Measurements from ENCODE around the gene RCC2.
A peak's percentile ranks its signal among the peaks of the same experiment; 100 is the strongest.
"Not testable (repeated sequence)": the region's sequence is repeated elsewhere in the genome, so short reads cannot be mapped to it uniquely, and the experiment has no call there.

Gene RCC2

GRCh38 chr1:17439250-17440073, at the start of gene RCC2:
TSS of gene RCC2 (minus strand) at chr1:17439677. CDS start at chr1:17438514, 1,163 bp downstream.
- DNase-seq (ENCODE audit: low read depth), result peak; percentile 34

- no peak for DNase-seq (ENCODE audit: low read depth)
Observed at GRCh38 chr1:17486242-17486641, 46.8 kb upstream of the RCC2 start.

- no peak for DNase-seq (ENCODE audit: low read depth)
Observed at GRCh38 chr1:17485281-17485680, 45.8 kb upstream of the RCC2 start.

GRCh38 chr1:17481981-17482380, 42.5 kb upstream of the RCC2 start:
- DNase-seq (ENCODE audit: low read depth), result not testable (repeated sequence)

GRCh38 chr1:17480846-17481245, 41.4 kb upstream of the RCC2 start:
- DNase-seq (ENCODE audit: low read depth), result no peak

GRCh38 chr1:17475752-17476151, 36.3 kb upstream of the RCC2 start:
- DNase-seq (ENCODE audit: low read depth), result no peak

GRCh38 chr1:17474836-17475555, 35.5 kb upstream of the RCC2 start:
- DNase-seq (ENCODE audit: low read depth), result not testable (repeated sequence)

- no peak for DNase-seq (ENCODE audit: low read depth)
Observed at GRCh38 chr1:17472814-17473213, 33.3 kb upstream of the RCC2 start.

- DNase-seq (ENCODE audit: low read depth), result no peak
Observed at GRCh38 chr1:17471393-17471792, 31.9 kb upstream of the RCC2 start.

GRCh38 chr1:17470021-17470799, 30.7 kb upstream of the RCC2 start:
- DNase-seq (ENCODE audit: low read depth), result no peak

- not testable (repeated sequence) for DNase-seq (ENCODE audit: low read depth)
Observed at GRCh38 chr1:17468357-17469265, 29.1 kb upstream of the RCC2 start.

- DNase-seq (ENCODE audit: low read depth), result no peak
Observed at GRCh38 chr1:17466359-17466758, 26.9 kb upstream of the RCC2 start.

- DNase-seq (ENCODE audit: low read depth), result no peak
Observed at GRCh38 chr1:17465228-17465627, 25.8 kb upstream of the RCC2 start.

GRCh38 chr1:17463991-17464390, 24.5 kb upstream of the RCC2 start:
- DNase-seq (ENCODE audit: low read depth), result no peak

- no peak for DNase-seq (ENCODE audit: low read depth)
Observed at GRCh38 chr1:17462669-17463068, 23.2 kb upstream of the RCC2 start.

- no peak for DNase-seq (ENCODE audit: low read depth)
Observed at GRCh38 chr1:17460219-17460618, 20.7 kb upstream of the RCC2 start.

- no peak for DNase-seq (ENCODE audit: low read depth)
Observed at GRCh38 chr1:17458794-17459193, 19.3 kb upstream of the RCC2 start.

GRCh38 chr1:17452686-17453085, 13.2 kb upstream of the RCC2 start:
- DNase-seq (ENCODE audit: low read depth), result no peak

GRCh38 chr1:17452203-17452602, 12.7 kb upstream of the RCC2 start:
- not testable (repeated sequence) for DNase-seq (ENCODE audit: low read depth)

- no peak for DNase-seq (ENCODE audit: low read depth)
Observed at GRCh38 chr1:17451731-17452130, 12.3 kb upstream of the RCC2 start.

GRCh38 chr1:17447501-17447992, 8.1 kb upstream of the RCC2 start:
- DNase-seq (ENCODE audit: low read depth), result no peak

Data from HS-27A (cell line).